Suppressor macrophage treated with lipopolysaccharide for 1 hour (primary cell): Measurements from ENCODE around the gene ANO7.

Experiments used
- DNase-seq, 3 donors: peaks; one replicate each; pipeline ENCODE4 v3.0.0-alpha.2; 2020 to 2022

The ANO7 gene

GRCh38 chr2:241229563-241230401 lies 41.3 kb downstream of the ANO7 start:
- DNase-seq = no peak

GRCh38 chr2:241230435-241230834 lies 42.0 kb downstream of the ANO7 start:
- no peak for DNase-seq

- DNase-seq = peak in 2 of 3 donors; percentile 17 to 33
Observed at GRCh38 chr2:241232736-241233575, 44.5 kb downstream of the ANO7 start.

- DNase-seq = no peak
Observed at GRCh38 chr2:241234066-241234790, 45.8 kb downstream of the ANO7 start.

DNA sequence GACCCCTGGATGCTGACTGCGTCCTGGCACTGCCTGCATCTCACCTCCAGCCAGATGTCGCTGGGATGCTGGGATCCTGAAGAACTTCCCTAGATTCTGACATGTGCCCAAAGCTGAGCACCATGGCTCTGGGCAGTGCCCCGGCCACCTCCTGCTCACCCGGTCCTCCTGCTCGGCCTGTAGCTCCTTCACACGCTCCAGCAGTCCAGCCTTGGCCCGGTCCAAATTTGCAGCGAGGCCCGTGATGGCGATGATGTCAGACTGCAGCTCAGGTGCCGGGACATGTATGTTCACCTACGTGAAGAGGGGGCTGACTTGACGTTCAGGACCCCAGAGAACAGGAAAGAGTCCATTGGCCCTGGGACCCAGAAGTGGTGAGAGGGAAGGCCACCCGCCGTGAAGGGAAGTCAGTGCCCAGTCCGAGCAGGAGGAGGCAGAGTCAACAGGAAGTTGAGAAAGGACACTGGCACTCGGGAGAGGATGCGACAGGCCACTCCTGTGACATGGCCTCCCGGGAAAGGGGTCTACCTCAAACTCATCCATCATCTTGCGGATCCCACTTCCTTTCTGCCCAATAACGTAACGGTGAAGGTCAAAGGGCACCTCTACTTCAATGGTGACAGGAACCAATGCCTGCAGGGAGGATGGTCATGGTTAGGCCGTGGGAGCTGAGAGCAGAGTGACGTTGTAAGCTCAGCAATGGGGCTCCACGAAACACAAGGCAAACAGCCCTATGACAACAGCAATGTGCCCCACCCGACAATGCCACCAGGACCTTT lies 46.7 kb downstream of the ANO7 start:
- no peak for DNase-seq

DNA sequence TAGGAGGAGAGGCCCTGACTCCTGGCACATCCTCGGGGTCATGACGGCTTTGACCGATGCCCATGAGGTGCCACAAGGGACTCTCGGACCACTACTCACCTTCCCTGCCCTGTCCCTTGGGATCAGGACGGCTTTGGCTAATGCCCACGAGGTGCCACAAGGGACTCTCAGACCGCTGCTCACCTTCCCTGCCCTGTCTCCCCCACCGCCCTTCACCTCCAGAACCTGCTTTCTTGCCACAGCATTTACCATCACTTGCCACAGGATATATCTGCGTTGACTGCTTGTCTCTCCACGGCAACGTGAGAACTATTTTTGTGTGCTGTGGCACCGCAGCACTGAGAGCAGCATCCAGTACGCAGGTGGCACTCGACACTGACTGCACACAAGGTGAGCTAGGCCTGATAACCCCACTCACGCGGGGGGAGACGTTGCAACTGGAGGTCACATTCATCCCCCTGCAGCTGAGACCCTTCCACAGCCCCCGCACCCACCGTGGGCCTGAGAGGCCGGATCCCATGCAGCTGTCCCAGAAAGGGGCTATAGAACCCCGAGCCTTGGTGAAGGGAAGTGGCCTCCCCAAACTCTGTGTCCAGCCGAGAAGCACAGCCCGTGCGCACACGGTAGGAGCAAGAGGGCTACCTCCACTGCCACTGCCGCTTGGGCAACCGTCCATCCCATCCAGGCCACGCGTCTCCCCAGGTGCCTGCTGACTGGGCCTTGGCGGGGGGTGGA lies 47.5 kb downstream of the ANO7 start:
- DNase-seq = no peak

DNA sequence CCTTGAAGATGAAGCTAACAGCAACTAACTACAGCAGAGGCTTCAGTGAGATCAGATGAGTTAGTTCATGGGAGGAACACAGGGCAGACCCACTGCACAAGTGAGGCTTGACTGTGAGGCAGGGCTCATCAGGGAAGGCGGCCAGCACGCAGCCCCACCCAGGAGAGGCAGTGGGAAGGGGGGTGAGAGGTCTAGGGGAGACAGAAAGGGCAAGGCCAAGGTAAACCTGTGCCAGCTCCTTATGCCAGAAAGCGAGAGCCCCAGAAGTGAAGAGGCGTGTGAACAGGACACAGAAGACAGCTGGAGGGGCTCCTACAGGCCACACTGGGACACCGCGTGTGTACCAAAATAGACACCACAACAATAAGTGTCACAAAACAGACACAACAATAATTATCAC lies 48.6 kb downstream of the ANO7 start:
- no peak for DNase-seq

DNA sequence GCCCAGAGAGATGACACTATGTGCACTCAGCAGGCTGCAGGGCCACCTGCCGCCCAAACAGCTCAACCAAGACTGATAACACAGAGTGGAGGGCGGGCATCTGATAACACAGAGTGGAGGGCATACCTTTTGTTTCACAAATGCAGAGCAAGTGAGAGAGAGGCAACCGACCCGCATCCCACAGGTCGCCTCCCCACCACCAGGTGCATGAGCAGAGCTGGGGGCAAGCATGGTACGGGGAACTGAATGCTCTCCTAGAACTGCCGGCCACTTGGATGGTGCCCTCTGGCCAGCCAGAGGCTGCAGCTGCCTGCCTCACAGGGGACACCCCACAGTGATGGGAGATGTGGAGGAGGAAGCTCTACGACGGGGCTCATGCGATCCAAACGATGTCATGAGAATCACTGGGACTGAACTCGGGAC lies 49.5 kb downstream of the ANO7 start:
- DNase-seq = no peak

GRCh38 chr2:241238693-241239198 lies 50.3 kb downstream of the ANO7 start:
- DNase-seq = no peak

- DNase-seq = no peak
Observed at GRCh38 chr2:241239552-241240202, 51.2 kb downstream of the ANO7 start.

DNA sequence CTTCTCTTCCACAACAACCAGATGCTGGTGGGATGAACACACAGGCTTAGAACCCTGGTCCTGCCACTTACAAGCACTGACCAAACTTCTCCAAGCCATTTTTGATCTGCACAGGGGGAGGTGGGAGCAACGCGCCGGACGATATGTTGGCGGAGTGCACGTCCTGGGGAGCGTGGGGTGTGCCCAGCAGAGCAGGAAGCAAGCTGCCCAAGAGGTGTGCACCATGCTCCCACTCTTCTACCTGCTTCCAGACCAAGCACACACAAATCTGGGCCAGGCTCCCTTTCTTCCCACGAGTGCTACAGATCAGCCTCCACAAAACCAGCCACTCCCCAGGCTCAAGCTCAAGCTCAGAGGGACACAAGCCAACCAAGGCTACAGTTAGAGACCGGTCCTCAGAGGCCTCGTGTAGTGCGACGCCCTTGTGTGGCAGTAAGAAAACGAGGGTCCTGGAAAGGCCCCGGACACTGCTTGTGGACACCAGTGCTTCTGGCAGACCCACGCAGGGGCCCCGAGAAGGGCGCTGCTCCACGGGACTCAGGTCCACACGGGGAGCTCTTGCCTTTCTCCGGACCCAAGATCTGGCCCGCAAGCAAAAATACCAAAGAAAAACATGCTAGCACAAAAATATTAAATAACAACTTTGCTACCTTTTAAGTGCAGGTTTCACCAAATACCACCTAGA lies 52.0 kb downstream of the ANO7 start:
- DNase-seq = no peak

GRCh38 chr2:241241669-241242068 lies 53.2 kb downstream of the ANO7 start:
- no peak for DNase-seq

- no peak for DNase-seq
Observed at GRCh38 chr2:241242306-241242705, 53.8 kb downstream of the ANO7 start.

DNA sequence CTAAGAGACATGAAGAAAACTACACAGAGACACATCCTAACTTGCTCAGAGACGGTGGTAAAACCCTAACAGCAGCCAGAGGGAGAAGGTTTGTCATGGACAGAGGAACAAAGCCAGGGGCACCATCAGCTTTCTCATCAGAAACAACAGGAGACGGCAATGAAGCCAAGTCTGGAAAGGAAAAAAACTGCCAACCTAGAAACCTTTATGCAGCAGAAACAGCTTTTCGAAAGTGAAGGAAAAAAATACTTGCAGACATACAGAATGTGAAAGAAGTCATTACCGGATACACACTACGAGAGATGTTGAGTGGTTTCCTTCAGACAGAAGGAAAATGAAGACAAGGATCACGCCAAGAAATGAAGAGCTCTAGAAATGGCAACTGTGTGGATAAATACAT lies 55.9 kb downstream of the ANO7 start:
- no peak for DNase-seq

DNA sequence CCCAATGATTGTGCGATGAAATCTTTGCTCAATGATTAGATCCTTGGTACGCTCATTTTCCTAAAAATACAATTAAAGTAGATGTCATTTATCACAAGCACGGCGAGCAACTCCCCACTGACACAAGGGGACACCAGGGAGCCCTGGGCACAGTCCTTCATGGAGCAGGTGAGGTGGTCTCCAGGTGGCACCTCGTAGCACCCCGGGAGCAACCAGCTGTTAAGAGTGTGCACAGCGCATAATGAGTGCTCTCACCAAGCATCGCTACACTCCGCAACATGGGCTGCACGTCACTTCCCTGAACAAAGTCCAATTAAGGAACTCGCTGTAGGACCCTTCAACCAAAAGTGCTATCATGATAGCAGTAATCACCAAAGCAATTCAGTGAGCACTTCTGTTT lies 59.8 kb downstream of the ANO7 start:
- no peak for DNase-seq

DNA sequence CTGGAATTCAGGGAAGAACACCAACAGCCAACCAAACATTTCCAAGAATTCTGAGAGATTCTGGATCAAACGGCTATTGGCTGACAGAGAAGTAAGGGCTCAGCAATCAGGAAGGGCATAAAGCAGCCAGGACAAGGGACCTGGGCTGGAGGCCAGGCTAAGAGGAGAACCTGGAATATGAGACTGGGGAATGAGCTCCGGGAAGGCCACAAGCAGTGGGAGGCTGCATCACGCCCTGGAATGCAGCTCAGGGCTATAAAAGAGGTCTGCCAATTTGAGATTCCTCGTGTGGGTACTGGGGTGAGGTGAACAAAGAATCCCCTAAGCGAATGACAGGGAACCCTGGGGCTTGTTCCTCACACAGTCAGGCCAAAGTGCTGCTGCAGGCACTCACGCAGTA lies 60.4 kb downstream of the ANO7 start:
- DNase-seq = no peak

- DNase-seq = no peak
Observed at GRCh38 chr2:241249654-241250053, 61.2 kb downstream of the ANO7 start.

DNA sequence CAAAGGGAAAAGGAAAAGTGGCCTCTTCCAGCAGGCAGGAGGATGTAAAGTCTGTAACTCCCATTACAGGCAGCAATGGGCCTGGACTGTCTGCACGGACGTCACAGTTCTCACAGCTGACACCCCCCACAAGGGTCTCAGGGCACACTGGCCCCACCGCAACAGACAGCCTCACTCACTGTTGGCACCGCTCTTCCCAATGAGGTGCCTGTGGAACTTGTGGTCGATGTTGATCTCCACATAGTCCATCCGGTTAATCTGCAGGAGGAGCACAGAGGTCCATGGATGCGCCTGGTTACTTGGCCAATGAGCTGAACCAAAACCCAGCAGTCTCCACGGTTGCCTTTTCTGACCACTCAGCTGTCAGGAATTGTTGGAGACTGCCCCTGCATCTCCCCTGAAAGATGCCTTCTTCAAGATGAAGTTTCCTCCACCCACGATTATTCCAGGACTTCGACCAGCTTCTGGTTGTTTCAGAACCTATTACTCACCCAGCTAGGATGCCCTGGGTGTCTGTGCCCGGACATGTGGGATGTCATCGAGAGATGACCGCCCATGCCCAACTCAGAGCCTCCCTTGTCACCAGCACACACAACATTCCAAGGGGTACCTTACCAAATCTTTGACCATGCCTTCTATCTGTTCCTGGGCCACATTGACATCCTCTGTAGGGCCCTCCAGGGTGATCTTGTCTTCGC lies 64.5 kb downstream of the ANO7 start:
- no peak for DNase-seq

DNA sequence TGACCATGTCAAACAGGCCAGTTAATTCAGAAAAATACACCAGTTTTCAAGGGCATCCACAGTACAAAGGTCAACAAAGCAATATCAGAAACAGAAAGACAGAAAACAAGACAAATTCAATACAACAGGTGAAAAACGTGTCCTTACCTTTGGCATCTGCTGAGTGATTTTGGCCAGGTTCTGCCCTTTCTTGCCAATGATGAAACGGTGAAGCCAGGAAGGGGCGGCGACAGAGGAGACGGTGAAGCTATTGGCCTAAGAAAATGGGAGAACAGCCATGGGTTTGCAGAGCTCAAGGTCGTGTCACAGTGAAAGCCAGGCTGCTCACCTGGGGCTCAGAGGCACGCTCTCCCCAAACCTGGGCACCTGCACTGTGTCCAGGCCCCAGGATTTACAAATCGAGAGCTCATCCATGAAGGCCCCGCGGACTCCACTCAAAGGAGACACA lies 66.5 kb downstream of the ANO7 start:
- no peak for DNase-seq
